NB4 (cell line): Measurements from ENCODE around the gene TBC1D9.

Source experiments
- POLR2A ChIP-seq: IDR thresholded peaks from 2 replicates; pipeline ENCODE4 v1.6.1; 2011; ENCODE audit warnings: mild to moderate bottlenecking; ENCODE audit not compliant: insufficient read length; ENCODE audit errors: extremely low read depth
- TF ChIP-seq, protein P1 (sequence below): IDR thresholded peaks from one replicate; pipeline ENCODE4 v1.5.1; 2012; ENCODE audit warnings: low read depth, low read length

- TF ChIP-seq, protein P1, sequence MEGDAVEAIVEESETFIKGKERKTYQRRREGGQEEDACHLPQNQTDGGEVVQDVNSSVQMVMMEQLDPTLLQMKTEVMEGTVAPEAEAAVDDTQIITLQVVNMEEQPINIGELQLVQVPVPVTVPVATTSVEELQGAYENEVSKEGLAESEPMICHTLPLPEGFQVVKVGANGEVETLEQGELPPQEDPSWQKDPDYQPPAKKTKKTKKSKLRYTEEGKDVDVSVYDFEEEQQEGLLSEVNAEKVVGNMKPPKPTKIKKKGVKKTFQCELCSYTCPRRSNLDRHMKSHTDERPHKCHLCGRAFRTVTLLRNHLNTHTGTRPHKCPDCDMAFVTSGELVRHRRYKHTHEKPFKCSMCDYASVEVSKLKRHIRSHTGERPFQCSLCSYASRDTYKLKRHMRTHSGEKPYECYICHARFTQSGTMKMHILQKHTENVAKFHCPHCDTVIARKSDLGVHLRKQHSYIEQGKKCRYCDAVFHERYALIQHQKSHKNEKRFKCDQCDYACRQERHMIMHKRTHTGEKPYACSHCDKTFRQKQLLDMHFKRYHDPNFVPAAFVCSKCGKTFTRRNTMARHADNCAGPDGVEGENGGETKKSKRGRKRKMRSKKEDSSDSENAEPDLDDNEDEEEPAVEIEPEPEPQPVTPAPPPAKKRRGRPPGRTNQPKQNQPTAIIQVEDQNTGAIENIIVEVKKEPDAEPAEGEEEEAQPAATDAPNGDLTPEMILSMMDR, result no peak
- no peak for TF ChIP-seq POLR2A
Observed at GRCh38 chr4:140702096-140702757, 54.0 kb downstream of the TBC1D9 start.
